GM18951 (cell line): ENCODE data around the gene ADAP1.
A peak's percentile ranks its signal among the peaks of the same experiment; 100 is the strongest.

Experiments
- POLR2A ChIP-seq: IDR thresholded peaks from 4 replicates; pipeline ENCODE4 v1.6.1; 2011; ENCODE audit warnings: mild to moderate bottlenecking; ENCODE audit not compliant: insufficient read length, insufficient read depth; ENCODE audit errors: extremely low read depth
- in situ Hi-C: fragments of 300-500 bp; cut with MboI; formaldehyde crosslinking; loops from one replicate; pipeline ENCODE4 v1.12.0; 2022; ENCODE audit warnings: low sequenced_read_pairs, mixed read lengths, inconsistent platforms; ENCODE audit not compliant: unreplicated experiment

ADAP1 gene

DNA sequence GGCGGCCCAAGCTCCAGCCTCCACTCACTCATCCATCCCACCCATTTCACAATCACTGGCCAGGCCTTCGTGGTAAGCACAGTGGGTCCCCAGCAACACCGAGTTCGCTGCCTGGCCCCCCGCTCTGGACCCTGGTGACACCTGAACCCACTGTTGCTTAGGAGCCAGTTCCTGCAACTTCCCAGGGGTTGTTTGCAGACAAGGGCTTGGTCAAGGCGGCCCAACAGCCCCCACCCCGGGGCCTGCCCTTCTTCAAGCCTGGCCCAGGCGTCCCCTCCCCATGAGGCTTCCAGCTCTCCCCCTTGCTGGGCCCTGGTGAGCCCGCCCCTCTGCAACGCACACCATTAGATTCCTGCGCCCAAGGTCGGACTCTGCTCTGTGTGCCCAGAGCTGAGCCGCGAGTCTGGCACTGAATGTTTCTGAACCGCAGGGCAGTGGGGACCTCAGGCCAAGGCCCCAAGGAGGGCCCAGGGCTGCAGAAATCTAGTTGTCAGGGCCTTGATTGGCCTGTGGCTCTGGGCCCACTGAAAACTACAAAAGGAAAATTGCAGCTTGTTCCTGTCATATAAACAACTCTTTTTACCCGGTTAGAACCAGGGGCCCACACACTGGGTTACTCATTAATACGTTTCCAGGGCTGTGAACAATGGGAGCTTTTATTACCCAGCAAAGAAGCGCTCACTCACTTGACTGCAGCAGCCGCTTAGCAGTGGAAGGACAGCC lies 23.0 kb upstream of the ADAP1 start:
- in situ Hi-C loops, result no loop called here
- peak; percentile 24 for TF ChIP-seq POLR2A

DNA sequence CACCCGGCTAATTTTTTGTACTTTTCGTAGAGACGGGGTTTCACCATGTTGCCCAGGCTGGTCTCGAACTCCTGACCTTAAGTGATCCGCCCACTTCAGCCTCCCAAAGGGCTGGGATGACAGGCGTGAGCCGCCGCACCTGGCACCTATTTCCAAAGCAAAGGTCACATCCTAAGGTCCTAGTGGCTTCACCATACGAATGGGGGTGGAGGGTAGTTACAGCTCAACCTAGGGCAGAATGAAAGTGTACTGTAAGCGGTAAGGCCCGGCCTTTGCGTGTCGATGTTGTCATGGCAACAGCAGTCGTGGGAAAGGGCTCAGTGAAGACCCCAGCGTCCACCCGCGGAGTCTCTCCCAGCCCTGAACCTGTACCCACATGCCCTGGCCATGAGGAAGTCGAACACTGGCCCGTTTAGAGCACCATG lies 22.4 kb upstream of the ADAP1 start:
- in situ Hi-C loops, result no loop called here
- TF ChIP-seq POLR2A, result no peak

GRCh38 chr7:975702-976473 lies 21.4 kb upstream of the ADAP1 start:
- in situ Hi-C loops, result no loop called here
- no peak for TF ChIP-seq POLR2A

DNA sequence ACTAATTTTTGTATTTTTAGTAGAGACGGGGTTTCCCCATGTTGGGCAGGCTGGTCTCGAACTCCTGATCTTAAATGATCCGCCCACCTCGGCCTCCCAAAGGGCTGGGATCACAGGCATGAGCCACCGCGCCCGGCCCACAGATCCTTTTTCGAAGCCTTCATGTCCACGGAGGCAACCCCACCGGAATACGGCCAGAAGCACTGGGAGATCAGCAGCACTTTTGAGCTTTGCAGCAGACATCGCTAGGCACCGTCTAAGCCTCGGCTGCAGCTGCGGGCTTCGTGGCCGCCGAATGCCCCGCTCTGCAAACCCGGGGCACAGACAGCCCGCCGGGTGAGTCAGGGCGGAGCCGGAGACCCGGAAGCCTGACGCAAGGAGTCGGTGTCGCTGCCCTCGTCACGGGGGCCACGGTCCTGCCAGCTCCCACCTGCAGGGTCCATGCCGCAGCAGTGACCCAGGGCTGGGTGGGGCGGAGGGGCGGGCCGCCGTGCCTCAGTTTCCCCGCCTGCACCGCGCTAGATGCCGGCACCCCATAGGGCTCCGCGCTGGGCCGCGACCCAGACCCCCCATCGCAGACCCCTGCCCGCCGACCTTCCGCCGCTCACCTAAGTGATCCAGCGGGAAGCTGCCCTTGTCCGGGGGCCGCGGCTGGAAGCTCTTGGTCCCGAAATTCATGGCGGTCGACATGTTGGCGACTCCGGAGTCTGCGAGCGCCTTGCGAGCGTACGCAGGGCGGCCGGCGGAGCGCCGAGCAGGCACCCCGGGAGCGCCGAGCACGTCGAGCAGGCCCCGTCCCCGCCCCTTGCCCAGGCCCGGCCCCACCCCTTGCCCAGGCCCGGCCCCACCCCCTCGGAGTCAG lies 20.6 kb upstream of the ADAP1 start, which contains the start of gene COX19:
Gene COX19, minus strand, starts transcription at position 730 of the 862 bp plus-strand sequence. Its CDS starts 40 bp downstream, at position 690.
- in situ Hi-C loops, result loop anchor here (25.0 kb wide), 1 partner anchor 188 kb away; no protein-coding TSS in a partner anchor
- peak; percentile 85 for TF ChIP-seq POLR2A

DNA sequence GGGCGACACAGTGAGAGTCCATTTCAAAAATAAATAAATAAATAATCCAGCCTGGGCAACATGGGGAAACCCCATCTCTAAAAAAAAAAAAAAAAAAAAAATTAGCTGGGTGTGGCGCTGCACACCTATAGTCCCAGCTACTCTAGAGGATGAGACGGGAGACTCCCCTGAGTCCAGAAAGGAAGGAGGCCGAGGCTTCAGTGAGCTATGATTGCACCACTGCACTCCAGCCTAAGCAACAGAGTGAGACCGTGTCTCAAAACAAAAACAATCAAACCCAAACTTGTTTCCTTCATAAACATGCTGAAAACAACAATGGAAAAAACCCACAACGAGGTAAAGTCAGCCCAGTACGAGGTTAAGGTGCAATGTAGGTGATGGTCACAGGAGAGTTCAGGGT lies 19.7 kb upstream of the ADAP1 start:
- in situ Hi-C loops, result loop anchor here (25.0 kb wide), 1 partner anchor 187 kb away; no protein-coding TSS in a partner anchor
- no peak for TF ChIP-seq POLR2A

- in situ Hi-C loops, result loop anchor here (25.0 kb wide), 1 partner anchor 186 kb away; no protein-coding TSS in a partner anchor
- no peak for TF ChIP-seq POLR2A
Observed at GRCh38 chr7:973312-973711, 18.8 kb upstream of the ADAP1 start.

DNA sequence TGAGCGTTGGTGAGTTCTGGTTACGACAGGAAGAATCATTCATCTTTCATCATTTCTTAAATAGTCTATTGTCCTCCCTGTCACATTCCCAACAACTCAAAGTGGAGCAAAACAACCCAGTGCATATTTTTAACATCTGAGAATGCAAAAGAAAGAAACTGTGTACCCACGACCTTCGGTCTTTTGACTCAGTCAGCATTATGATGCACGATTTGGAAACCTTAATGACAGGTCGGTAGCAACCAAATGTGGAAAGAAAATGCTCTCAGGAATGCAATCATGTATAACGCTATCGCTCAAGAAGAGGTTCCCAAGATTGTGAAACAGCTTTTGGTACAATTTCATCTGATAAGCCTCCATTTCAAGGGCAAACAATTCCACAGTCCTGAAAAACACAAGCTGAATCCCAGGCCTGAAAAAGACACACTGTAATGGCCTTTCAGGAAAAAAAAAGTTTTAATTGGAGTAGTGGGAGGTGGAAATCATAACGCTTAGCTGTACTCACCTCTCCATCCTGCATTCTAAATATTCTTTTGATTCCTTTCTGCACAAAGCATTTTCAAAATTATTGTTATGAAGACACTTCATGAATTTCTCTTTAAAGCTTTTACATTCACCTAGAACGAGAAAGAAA lies 18.3 kb upstream of the ADAP1 start:
- TF ChIP-seq POLR2A, result no peak
- in situ Hi-C loops, result loop anchor here (25.0 kb wide), 1 partner anchor 185 kb away; no protein-coding TSS in a partner anchor

DNA sequence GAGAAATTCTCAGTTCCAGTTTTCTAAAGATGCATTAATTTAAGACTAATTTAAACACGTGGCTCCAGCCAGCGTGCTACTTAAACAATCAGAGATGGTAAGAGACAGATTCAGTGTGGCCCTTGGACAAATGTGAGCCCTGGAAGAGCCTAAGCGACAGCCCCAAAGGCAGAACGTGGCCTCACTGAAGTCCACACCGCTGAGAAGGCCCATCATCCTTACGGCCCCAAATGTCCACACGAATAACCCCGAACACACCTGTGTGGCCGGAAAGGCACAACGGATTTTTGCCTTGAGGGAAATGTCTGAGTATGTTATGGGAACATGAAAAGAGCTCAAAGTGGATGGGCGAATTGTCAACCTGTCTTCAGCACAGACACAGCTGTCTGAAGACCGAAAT lies 17.6 kb upstream of the ADAP1 start:
- TF ChIP-seq POLR2A, result no peak
- in situ Hi-C loops, result loop anchor here (25.0 kb wide), 1 partner anchor 185 kb away; no protein-coding TSS in a partner anchor

DNA sequence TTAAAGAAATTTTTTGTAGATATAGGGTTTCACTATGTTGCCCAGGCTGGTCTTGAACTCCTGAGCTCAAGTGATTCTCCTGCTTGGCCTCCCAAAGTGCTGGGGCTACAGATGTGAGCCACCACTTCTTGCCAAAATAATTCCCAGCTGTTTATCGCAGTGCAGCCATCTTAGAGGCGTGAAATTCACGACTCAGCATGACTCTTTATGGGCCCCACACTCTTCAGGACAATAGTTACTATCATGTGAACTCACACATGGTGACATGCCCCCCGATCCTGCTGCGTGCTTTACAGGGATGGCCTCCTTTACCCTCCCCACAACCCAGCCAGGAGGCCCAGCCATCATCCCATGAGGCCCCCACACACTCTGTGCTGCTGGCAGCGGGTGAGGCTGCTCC lies 16.3 kb upstream of the ADAP1 start:
- in situ Hi-C loops, result loop anchor here (25.0 kb wide), 1 partner anchor 183 kb away; no protein-coding TSS in a partner anchor
- no peak for TF ChIP-seq POLR2A

DNA sequence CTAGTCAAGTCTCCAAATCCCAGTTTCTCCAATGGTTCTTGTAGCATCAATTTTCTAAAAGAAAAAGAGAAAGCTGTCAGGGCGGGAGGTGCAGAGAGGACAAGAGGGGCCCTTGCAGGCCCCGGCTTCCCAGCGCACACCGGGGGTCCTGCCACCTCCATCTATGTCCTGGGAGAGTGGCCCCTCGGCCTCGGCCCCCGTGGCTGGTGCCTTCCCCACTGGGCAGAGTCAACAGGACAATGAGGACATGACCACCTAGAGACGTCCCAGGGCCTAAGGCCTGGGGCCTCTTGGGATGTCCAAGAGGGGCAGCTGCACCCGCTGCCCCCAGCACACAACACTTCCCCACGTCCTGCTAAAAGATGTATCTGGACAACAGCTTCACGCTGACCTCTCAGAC lies 14.9 kb upstream of the ADAP1 start:
- TF ChIP-seq POLR2A, result no peak
- in situ Hi-C loops, result loop anchor here (25.0 kb wide), 1 partner anchor 182 kb away; no protein-coding TSS in a partner anchor

DNA sequence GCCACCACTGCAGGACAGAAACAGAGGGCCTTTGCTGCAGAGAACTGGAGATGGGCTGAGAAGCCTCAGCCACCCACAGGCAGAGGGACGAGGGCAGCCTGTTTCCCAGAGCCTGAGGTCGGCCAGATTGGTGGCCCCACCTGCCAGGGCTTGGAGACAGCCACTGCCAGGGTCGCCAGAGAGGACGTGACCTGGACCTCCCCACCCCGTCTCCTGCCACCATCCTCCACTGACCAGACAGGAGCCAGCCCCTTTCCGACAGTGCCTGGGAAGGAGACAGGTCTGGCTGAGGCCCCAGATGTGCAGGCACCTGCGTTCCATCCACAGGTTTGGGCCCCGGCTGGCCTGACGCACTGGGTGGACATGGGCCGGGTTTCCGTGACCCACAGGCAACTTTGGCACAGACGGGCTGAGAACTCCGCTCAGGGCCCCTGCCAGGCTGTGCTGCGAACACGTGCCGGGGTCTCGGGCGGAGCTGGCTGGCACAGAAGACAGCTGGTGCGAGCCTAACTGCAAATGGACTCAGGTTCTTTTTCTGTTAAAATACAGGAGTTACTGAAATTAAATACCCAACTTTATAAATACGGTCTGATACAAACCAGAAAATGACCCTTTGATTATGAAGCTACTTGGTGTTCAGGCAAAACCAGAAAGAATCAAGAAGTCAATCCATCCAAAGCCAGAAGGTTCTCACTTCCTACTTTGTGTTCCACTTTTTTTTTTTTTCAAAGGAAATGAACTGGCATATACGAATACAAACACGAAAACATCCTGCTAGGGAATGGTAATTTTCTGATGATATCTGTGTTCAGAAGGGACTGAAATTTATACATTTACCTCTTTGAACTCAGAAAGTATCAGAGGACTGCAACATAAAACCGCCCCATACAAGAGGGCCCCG lies 14.0 kb upstream of the ADAP1 start:
- in situ Hi-C loops, result loop anchor here (25.0 kb wide), 1 partner anchor 181 kb away; no protein-coding TSS in a partner anchor
- TF ChIP-seq POLR2A, result no peak
